Transverse colon (tissue), 3 donors: Measurements from ENCODE around the gene BMP8A.

Experiments
- CTCF ChIP-seq, 5 experiments: fragments of 200-600 bp in 3 of 5; fragments of 450-650 bp in 2 of 5; sonication (generic) in 3 of 5; IDR thresholded peaks; 1 replicate in 2 of 5; 2 replicates in 3 of 5; pipeline ENCODE4 v1.5.1; 2016 to 2017; ENCODE audit warnings: antibody characterized with exemption in 5 of 5, inconsistent platforms in 3 of 5, mild to moderate bottlenecking in 2 of 5, moderate library complexity in 1 of 5
- EP300 ChIP-seq: sonication (generic); formaldehyde crosslinking; IDR thresholded peaks from one replicate; pipeline ENCODE4 v1.6.1; 2017; ENCODE audit warnings: antibody characterized with exemption, low read depth
- POLR2A ChIP-seq: fragments of 450-650 bp; IDR thresholded peaks from one replicate; pipeline ENCODE4 v1.6.1; 2016; ENCODE audit warnings: antibody characterized with exemption, mild to moderate bottlenecking, moderate library complexity

- TF ChIP-seq CTCF (IDR thresholded peaks at IDR 0.05) (no peak), POLR2A (no peak), EP300 (no peak)
Observed at GRCh38 chr1:39573097-39573465, 81.6 kb downstream of the BMP8A start.
